Keratinocyte (primary cell): Measurements from ENCODE around the gene FAM83D.

Experiments used
- CTCF ChIP-seq, 3 experiments: IDR thresholded peaks in 1 of 3; conservative IDR thresholded peaks in 1 of 3; optimal IDR thresholded peaks in 1 of 3; 2 replicates in 2 of 3; 3 replicates in 1 of 3; pipeline versions ENCODE3 to v1.5.1; 2011; ENCODE audit warnings: low read length in 3 of 3, mild to moderate bottlenecking in 3 of 3, moderate library complexity in 2 of 3, control low read depth in 1 of 3, inconsistent platforms in 1 of 3; ENCODE audit not compliant: insufficient read depth in 2 of 3; ENCODE audit errors: extremely low read depth in 1 of 3
- EZH2 ChIP-seq: IDR thresholded peaks from one replicate; pipeline ENCODE4 v1.6.1; 2012; ENCODE audit warnings: inconsistent platforms, mild to moderate bottlenecking, low read length, moderate library complexity

- TF ChIP-seq CTCF (optimal IDR thresholded peaks at IDR 0.05 in 1 of 3, IDR thresholded peaks at IDR 0.05 in 1 of 3, conservative IDR thresholded peaks at IDR 0.05 in 1 of 3; ENCODE audit: extremely low read depth in 1 of 3, insufficient read depth in 2 of 3, low read length in 3 of 3) (no peak), EZH2 (no peak)
Observed at GRCh38 chr20:38926934-38927616, 858 bp downstream of the FAM83D start.
